MM.1S (cell line): ENCODE data around the gene SRRM2.

Source experiments
- DNase-seq: peaks from one replicate; pipeline ENCODE4 v3.0.0-alpha.2; 2015
- H2AFZ ChIP-seq: fragments of 300-600 bp; sonication (generic); 2 replicates; pipeline ENCODE4 v1.6.0; 2016; ENCODE audit warnings: antibody characterized with exemption, low read length
- H3F3A ChIP-seq: fragments of 300-600 bp; sonication (generic); 2 replicates; pipeline ENCODE4 v1.6.1; 2016; ENCODE audit warnings: mild to moderate bottlenecking, antibody characterized with exemption, low read length, moderate library complexity, mixed read lengths; ENCODE audit not compliant: insufficient read depth
- H3K27ac ChIP-seq: fragments of 300-600 bp; sonication (generic); 2 replicates; pipeline ENCODE4 v1.5.1; 2016; ENCODE audit warnings: mild to moderate bottlenecking, low read length
- H3K27me3 ChIP-seq: fragments of 300-600 bp; sonication (generic); replicated peaks from 2 replicates; pipeline ENCODE4 v1.6.0; 2016; ENCODE audit warnings: low read length; ENCODE audit not compliant: insufficient read depth
- H3K36me3 ChIP-seq: fragments of 300-600 bp; sonication (generic); replicated peaks from 2 replicates; pipeline ENCODE4 v1.6.1; 2016; ENCODE audit warnings: mild to moderate bottlenecking, low read length, mixed read lengths; ENCODE audit not compliant: insufficient read depth
- H3K4me1 ChIP-seq: fragments of 300-600 bp; sonication (generic); 2 replicates; pipeline ENCODE4 v1.6.1; 2016; ENCODE audit warnings: low read length, mixed read lengths
- H3K4me2 ChIP-seq: fragments of 300-600 bp; sonication (generic); 2 replicates; pipeline ENCODE4 v1.6.0; 2016; ENCODE audit warnings: low read depth, low read length
- H3K4me3 ChIP-seq: fragments of 300-600 bp; sonication (generic); 2 replicates; pipeline ENCODE4 v1.5.1; 2016; ENCODE audit warnings: low read length, mixed read lengths
- H3K79me2 ChIP-seq: fragments of 300-600 bp; sonication (generic); 2 replicates; pipeline ENCODE4 v1.6.1; 2016; ENCODE audit warnings: mixed run types, low read length, mixed read lengths
- H3K9ac ChIP-seq: fragments of 300-600 bp; sonication (generic); 2 replicates; pipeline ENCODE4 v1.6.1; 2016; ENCODE audit warnings: low read length, mixed read lengths
- H3K9me2 ChIP-seq: fragments of 300-600 bp; sonication (generic); replicated peaks from 2 replicates; pipeline ENCODE4 v1.6.1; 2016; ENCODE audit warnings: mild to moderate bottlenecking, low read length, mixed read lengths; ENCODE audit not compliant: insufficient read depth
- H3K9me3 ChIP-seq: fragments of 300-600 bp; sonication (generic); replicated peaks from 2 replicates; pipeline ENCODE4 v1.6.1; 2016; ENCODE audit warnings: mild to moderate bottlenecking, low read length, mixed read lengths; ENCODE audit not compliant: insufficient read depth
- H4K20me1 ChIP-seq: fragments of 300-600 bp; sonication (generic); 2 replicates; pipeline ENCODE4 v1.6.1; 2016; ENCODE audit warnings: mild to moderate bottlenecking, low read length, moderate library complexity, mixed read lengths; ENCODE audit not compliant: insufficient read depth
- CTCF ChIP-seq: fragments of 300-600 bp; sonication (generic); IDR thresholded peaks from 2 replicates; pipeline ENCODE4 v1.5.1; 2016; ENCODE audit warnings: antibody characterized with exemption, low read length, mixed read lengths
- EZH2 ChIP-seq: fragments of 300-600 bp; sonication (generic); optimal IDR thresholded peaks from 2 replicates; pipeline ENCODE3; 2017; ENCODE audit warnings: low read depth, mild to moderate bottlenecking, antibody characterized with exemption, low read length, mixed read lengths
- EZH2phosphoT487 ChIP-seq: fragments of 300-600 bp; sonication (generic); IDR thresholded peaks from 2 replicates; pipeline ENCODE4 v1.6.1; 2018; ENCODE audit warnings: antibody characterized with exemption, low read length

SRRM2 gene

GRCh38 chr16:2761886-2762583 is 9.6 kb downstream of the SRRM2 start:
- TF ChIP-seq EZH2 (no peak), CTCF (no peak), EZH2phosphoT487 (no peak)
- Histone ChIP-seq H3K4me3 (no peak overlapping the region), H3K79me2 (peaks cover 100% of the 10 kb centered on the region), H3K4me2 (no peak overlapping the region), H3K4me1 (no peaks in the 10 kb centered on the region), H2AFZ (no peak overlapping the region), H3K36me3 (peaks cover 94% of the 10 kb centered on the region), H3K27me3 (no peaks in the 10 kb centered on the region), H3F3A (peaks cover 2% of the 10 kb centered on the region), H3K9ac (no peak overlapping the region), H4K20me1 (no peaks in the 10 kb centered on the region; the same call in 1 of the 2 replicates), H3K27ac (no peak overlapping the region), H3K9me2 (no peaks in the 10 kb centered on the region), H3K9me3 (no peaks in the 10 kb centered on the region)
- no peak for DNase-seq

- peaks cover 2% of the 10 kb centered on the region for H3F3A ChIP-seq
- peaks cover 100% of the 10 kb centered on the region for H3K79me2 ChIP-seq
- no peak overlapping the region for H3K4me3 ChIP-seq
- H2AFZ ChIP-seq, result no peak overlapping the region
- no peaks in the 10 kb centered on the region for H3K9me2 ChIP-seq
- no peak for DNase-seq
- no peak overlapping the region for H3K27ac ChIP-seq
- H3K9ac ChIP-seq, result no peak overlapping the region
- no peaks in the 10 kb centered on the region for H3K9me3 ChIP-seq
- H3K4me1 ChIP-seq, result no peaks in the 10 kb centered on the region
- H3K36me3 ChIP-seq, result peaks cover 92% of the 10 kb centered on the region
- H4K20me1 ChIP-seq, result no peaks in the 10 kb centered on the region
- TF ChIP-seq EZH2 (no peak), EZH2phosphoT487 (no peak), CTCF (no peak)
- no peaks in the 10 kb centered on the region for H3K27me3 ChIP-seq
- H3K4me2 ChIP-seq, result no peak overlapping the region
These were observed 10.3 kb downstream of the SRRM2 start for GRCh38 chr16:2762711-2763110.

GRCh38 chr16:2763173-2763572 is 10.7 kb downstream of the SRRM2 start:
- no peak overlapping the region for H3K4me2 ChIP-seq
- H3K9me3 ChIP-seq, result no peaks in the 10 kb centered on the region
- H4K20me1 ChIP-seq, result no peaks in the 10 kb centered on the region
- no peak overlapping the region for H3K9ac ChIP-seq
- no peak overlapping the region for H3K4me3 ChIP-seq
- TF ChIP-seq CTCF, result no peak
- TF ChIP-seq EZH2phosphoT487, result no peak
- TF ChIP-seq EZH2, result no peak
- H3K27me3 ChIP-seq, result no peaks in the 10 kb centered on the region
- H3K27ac ChIP-seq, result no peak overlapping the region
- H2AFZ ChIP-seq, result no peak overlapping the region
- DNase-seq, result no peak
- H3K9me2 ChIP-seq, result no peaks in the 10 kb centered on the region
- H3K36me3 ChIP-seq, result peaks cover 88% of the 10 kb centered on the region
- H3K4me1 ChIP-seq, result no peaks in the 10 kb centered on the region
- H3F3A ChIP-seq, result peaks cover 3% of the 10 kb centered on the region
- peaks cover 100% of the 10 kb centered on the region for H3K79me2 ChIP-seq
